Fibroblast of gingiva (primary cell): ENCODE results near the gene KRTAP10-5.
"Not testable (repeated sequence)": the region's sequence is repeated elsewhere in the genome, so short reads cannot be mapped to it uniquely, and the experiment has no call there.

Source experiments
- DNase-seq: peaks from one replicate; pipeline ENCODE4 v3.0.0-alpha.2; 2011; ENCODE audit warnings: low read depth

The KRTAP10-5 gene

GRCh38 chr21:44580231-44580821 lies at the start of gene KRTAP10-5:
Gene KRTAP10-5 (minus strand): TSS chr21:44580604. CDS start chr21:44580578, 26 bp downstream.
- DNase-seq = not testable (repeated sequence)

- DNase-seq = no peak
Observed at GRCh38 chr21:44628707-44629391, 48.4 kb upstream of the KRTAP10-5 start.

- DNase-seq = not testable (repeated sequence)
Observed at GRCh38 chr21:44627831-44628233, 47.4 kb upstream of the KRTAP10-5 start.

- DNase-seq = not testable (repeated sequence)
Observed at GRCh38 chr21:44627181-44627822, 46.9 kb upstream of the KRTAP10-5 start.

GRCh38 chr21:44626673-44627143 lies 46.3 kb upstream of the KRTAP10-5 start, which contains the start of gene KRTAP10-9:
Gene KRTAP10-9 (plus strand): TSS chr21:44627093. CDS start chr21:44627172, 79 bp downstream.
- no peak for DNase-seq

GRCh38 chr21:44626262-44626661 lies 45.9 kb upstream of the KRTAP10-5 start:
- DNase-seq = no peak

GRCh38 chr21:44625756-44626155 lies 45.4 kb upstream of the KRTAP10-5 start:
- DNase-seq = no peak

GRCh38 chr21:44623575-44623974 lies 43.2 kb upstream of the KRTAP10-5 start:
- no peak for DNase-seq

GRCh38 chr21:44619886-44620285 lies 39.5 kb upstream of the KRTAP10-5 start:
- no peak for DNase-seq

- DNase-seq = no peak
Observed at GRCh38 chr21:44618909-44619308, 38.5 kb upstream of the KRTAP10-5 start.

- no peak for DNase-seq
Observed at GRCh38 chr21:44618504-44618903, 38.1 kb upstream of the KRTAP10-5 start.

- DNase-seq = no peak
Observed at GRCh38 chr21:44617071-44617501, 36.7 kb upstream of the KRTAP10-5 start.

GRCh38 chr21:44616591-44616926 lies 36.2 kb upstream of the KRTAP10-5 start:
- DNase-seq = no peak

GRCh38 chr21:44615911-44616590 lies 35.6 kb upstream of the KRTAP10-5 start:
- DNase-seq = no peak

GRCh38 chr21:44615466-44615865 lies 35.1 kb upstream of the KRTAP10-5 start:
- DNase-seq = no peak

- DNase-seq = no peak
Observed at GRCh38 chr21:44614961-44615391, 34.6 kb upstream of the KRTAP10-5 start.

GRCh38 chr21:44614161-44614631 lies 33.8 kb upstream of the KRTAP10-5 start:
- DNase-seq = no peak

- DNase-seq = no peak
Observed at GRCh38 chr21:44613386-44614155, 33.2 kb upstream of the KRTAP10-5 start.

- DNase-seq = no peak
Observed at GRCh38 chr21:44612669-44613229, 32.3 kb upstream of the KRTAP10-5 start.

- DNase-seq = no peak
Observed at GRCh38 chr21:44612029-44612486, 31.7 kb upstream of the KRTAP10-5 start, which contains the start of gene KRTAP10-8. Gene KRTAP10-8 (plus strand): TSS chr21:44612079. CDS start chr21:44612101, 22 bp downstream.

- DNase-seq = no peak
Observed at GRCh38 chr21:44611551-44611950, 31.1 kb upstream of the KRTAP10-5 start.
